B cell (primary cell): ENCODE measurements around the gene C15orf62.

Experiments
- EZH2 ChIP-seq: IDR thresholded peaks from 2 replicates; pipeline ENCODE4 v1.6.1; 2012; ENCODE audit warnings: borderline replicate concordance, low read depth, mild to moderate bottlenecking, moderate library complexity, low read length; ENCODE audit not compliant: insufficient read depth, poor library complexity, severe bottlenecking
- TF ChIP-seq, protein P1 (sequence below): fragments of 200-600 bp; IDR thresholded peaks from one replicate; pipeline ENCODE4 v1.8.0; 2022; ENCODE audit warnings: antibody characterized with exemption, mild to moderate bottlenecking

DNA sequence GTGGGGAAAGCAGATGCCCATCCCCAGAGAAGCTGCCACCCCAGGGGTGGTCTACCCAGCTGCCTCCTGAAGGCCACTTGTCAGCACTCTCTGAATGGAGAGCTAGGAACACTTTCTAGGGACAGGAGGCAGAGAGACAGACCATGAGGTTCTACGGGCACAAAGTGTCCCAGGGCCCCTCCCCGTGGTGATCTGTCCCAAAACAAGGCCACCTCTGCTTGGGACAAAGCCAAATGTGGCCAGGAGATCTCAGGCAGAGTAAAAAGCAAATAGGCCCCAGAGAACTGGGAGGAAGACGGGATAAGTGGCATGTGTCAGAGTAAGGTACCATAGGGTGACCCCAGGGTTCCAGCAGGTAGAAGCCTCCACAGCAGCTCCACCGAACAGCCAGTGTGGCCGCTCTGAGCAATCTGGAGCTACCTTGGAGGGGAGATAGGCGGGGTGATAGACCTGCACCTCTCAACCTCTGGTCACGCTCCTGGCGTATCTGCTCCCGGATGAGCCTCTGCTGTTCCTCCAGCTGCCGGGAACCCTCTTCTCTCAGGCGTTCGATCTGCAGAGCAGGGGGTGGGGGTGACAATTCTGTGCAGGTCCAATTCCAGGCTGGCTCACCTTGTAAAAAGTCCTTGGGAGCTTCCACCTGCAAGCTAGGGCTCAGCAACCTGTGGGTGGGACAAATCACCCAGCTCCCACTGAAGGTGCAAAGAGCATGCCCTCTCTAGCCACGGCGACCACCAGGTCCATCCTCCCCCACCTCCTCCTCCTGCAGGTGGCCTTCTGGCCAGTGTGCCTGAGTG, 6.2 kb downstream of the C15orf62 start:
- TF ChIP-seq, protein P1, sequence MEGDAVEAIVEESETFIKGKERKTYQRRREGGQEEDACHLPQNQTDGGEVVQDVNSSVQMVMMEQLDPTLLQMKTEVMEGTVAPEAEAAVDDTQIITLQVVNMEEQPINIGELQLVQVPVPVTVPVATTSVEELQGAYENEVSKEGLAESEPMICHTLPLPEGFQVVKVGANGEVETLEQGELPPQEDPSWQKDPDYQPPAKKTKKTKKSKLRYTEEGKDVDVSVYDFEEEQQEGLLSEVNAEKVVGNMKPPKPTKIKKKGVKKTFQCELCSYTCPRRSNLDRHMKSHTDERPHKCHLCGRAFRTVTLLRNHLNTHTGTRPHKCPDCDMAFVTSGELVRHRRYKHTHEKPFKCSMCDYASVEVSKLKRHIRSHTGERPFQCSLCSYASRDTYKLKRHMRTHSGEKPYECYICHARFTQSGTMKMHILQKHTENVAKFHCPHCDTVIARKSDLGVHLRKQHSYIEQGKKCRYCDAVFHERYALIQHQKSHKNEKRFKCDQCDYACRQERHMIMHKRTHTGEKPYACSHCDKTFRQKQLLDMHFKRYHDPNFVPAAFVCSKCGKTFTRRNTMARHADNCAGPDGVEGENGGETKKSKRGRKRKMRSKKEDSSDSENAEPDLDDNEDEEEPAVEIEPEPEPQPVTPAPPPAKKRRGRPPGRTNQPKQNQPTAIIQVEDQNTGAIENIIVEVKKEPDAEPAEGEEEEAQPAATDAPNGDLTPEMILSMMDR: no peak
- TF ChIP-seq EZH2: no peak
